Stimulated activated CD4-positive, alpha-beta T cell treated with anti-CD3 and anti-CD28 coated beads, Interleukin-12 subunit alpha, Interleukin-12 subunit beta, amount 100 ng/mL, for 24 hours (primary cell): ENCODE results near the gene RALGPS1.

Experiments
- DNase-seq, 2 experiments: peaks; one replicate each; pipeline ENCODE4 v3.0.0-alpha.2; 2020; ENCODE audit warnings: low read depth in 2 of 2

RALGPS1 gene

GRCh38 chr9:127174386-127175318 is 260.1 kb downstream of the RALGPS1 start:
- no peak for DNase-seq

- DNase-seq = no peak
These were observed 260.7 kb downstream of the RALGPS1 start for GRCh38 chr9:127175319-127175715.

- DNase-seq = no peak
These were observed 261.2 kb downstream of the RALGPS1 start for GRCh38 chr9:127175764-127176163.

- no peak for DNase-seq
These were observed 262.0 kb downstream of the RALGPS1 start for GRCh38 chr9:127176631-127177030.

GRCh38 chr9:127177231-127177630 is 262.6 kb downstream of the RALGPS1 start:
- DNase-seq = no peak

GRCh38 chr9:127177665-127178265 is 263.2 kb downstream of the RALGPS1 start:
- DNase-seq = no peak

GRCh38 chr9:127178686-127179632 is 264.4 kb downstream of the RALGPS1 start:
- no peak for DNase-seq

GRCh38 chr9:127179633-127180441 is 265.3 kb downstream of the RALGPS1 start:
- no peak for DNase-seq

GRCh38 chr9:127180457-127181314 is 266.1 kb downstream of the RALGPS1 start:
- no peak for DNase-seq

- no peak for DNase-seq
These were observed 266.7 kb downstream of the RALGPS1 start for GRCh38 chr9:127181315-127181580.

GRCh38 chr9:127181595-127182190 is 267.1 kb downstream of the RALGPS1 start:
- DNase-seq = no peak

- no peak for DNase-seq
These were observed 268.5 kb downstream of the RALGPS1 start for GRCh38 chr9:127182901-127183746.

GRCh38 chr9:127183814-127184582 is 269.4 kb downstream of the RALGPS1 start:
- no peak for DNase-seq

- no peak for DNase-seq
These were observed 270.1 kb downstream of the RALGPS1 start for GRCh38 chr9:127184641-127185040.

GRCh38 chr9:127185181-127185580 is 270.6 kb downstream of the RALGPS1 start:
- DNase-seq = no peak

GRCh38 chr9:127185931-127186781 is 271.6 kb downstream of the RALGPS1 start:
- DNase-seq = no peak

- no peak for DNase-seq
These were observed 272.2 kb downstream of the RALGPS1 start for GRCh38 chr9:127186806-127187205.
